Mucosa of descending colon (tissue), 3 donors: ENCODE results near the gene GFOD2. TPM values are rescaled to one million over a fixed set of nuclear protein-coding genes. Genes with fewer than 3 reads are reported as not detected.

Source experiments
- ATAC-seq: fragments of 200-7000 bp; cut with Tn5 transposase; one replicate; pipeline ENCODE4 v1.9.1; 2020; ENCODE audit warnings: mild to moderate bottlenecking, moderate library complexity
- DNase-seq, 3 donors: peaks; one replicate each; pipeline ENCODE4 v3.0.0-alpha.2; 2020
- H3K36me3 ChIP-seq: fragments of 200-600 bp; one replicate; pipeline ENCODE4 v1.8.0; 2021; ENCODE audit warnings: low read depth, mild to moderate bottlenecking
- H3K4me1 ChIP-seq: fragments of 200-600 bp; one replicate; pipeline ENCODE4 v1.8.0; 2021; ENCODE audit warnings: low read depth, mild to moderate bottlenecking
- H3K4me3 ChIP-seq: fragments of 200-600 bp; one replicate; pipeline ENCODE4 v1.8.0; 2021; ENCODE audit warnings: mild to moderate bottlenecking
- H3K9me3 ChIP-seq: fragments of 200-600 bp; one replicate; pipeline ENCODE4 v1.8.0; 2021; ENCODE audit warnings: mild to moderate bottlenecking
- CTCF ChIP-seq: fragments of 200-600 bp; IDR thresholded peaks from one replicate; pipeline ENCODE4 v1.8.0; 2022; ENCODE audit warnings: antibody characterized with exemption, mild to moderate bottlenecking
- intact Hi-C, 2 donors: fragments of 100-400 bp; cut with DNase I in 1 of 2; cut with micrococcal nuclease in 1 of 2; formaldehyde crosslinking; loops; one replicate each; pipeline versions ENCODE4 v1.11.0 to v1.11.1; 2022; cut with DNase I, micrococcal nuclease
- total RNA-seq, 3 donors: library from RNA; stranded (reverse); fragmentation: NEBNext Ultra II Directional in 2 of 3; extraction: Animal tissue kit (Norgen Biotek cat#: 25700) in 2 of 3; gene quantifications; one replicate each; pipeline versions ENCODE4 v1.2.1 to v1.2.4, GENCODE V29; 2021 to 2023
- donor health status: DM: no; HTN: no; CAD: no; lungs with moderate emphysema.
- donor health status: DM: no; HTN: no; CAD: no.
- donor health status: DM: no; HTN: yes; CAD: no.

GFOD2 gene
- total RNA-seq, 3 donors from 2014 or later, result 25.6 to 29.2 (median 27.9) TPM

- intact Hi-C loops, result loop anchor here in 1 of 2 donors (10.0 kb wide), 1 partner anchor 123 kb away; no protein-coding TSS in a partner anchor
- H3K36me3 ChIP-seq, result no peaks in the 10 kb centered on the region
- H3K4me1 ChIP-seq, result peaks cover 12% of the 10 kb centered on the region
- DNase-seq (peak; percentile 83 to 89 (median 86)), ATAC-seq (peak; percentile 84)
- peak; percentile 71 for TF ChIP-seq CTCF
- no peaks in the 10 kb centered on the region for H3K9me3 ChIP-seq
- no peak overlapping the region for H3K4me3 ChIP-seq
Observed at GRCh38 chr16:67667817-67668494, 51.2 kb downstream of the GFOD2 start.

GRCh38 chr16:67667453-67667816 is 51.7 kb downstream of the GFOD2 start:
- no peak for DNase-seq
- intact Hi-C loops, result loop anchor here in 1 of 2 donors (10.0 kb wide), 1 partner anchor 123 kb away; no protein-coding TSS in a partner anchor
- Histone ChIP-seq H3K9me3 (no peaks in the 10 kb centered on the region), H3K4me1 (peaks cover 10% of the 10 kb centered on the region), H3K36me3 (no peaks in the 10 kb centered on the region), H3K4me3 (no peak overlapping the region)
- no peak for TF ChIP-seq CTCF
- ATAC-seq, result no peak

- Histone ChIP-seq H3K9me3 (no peaks in the 10 kb centered on the region), H3K36me3 (no peaks in the 10 kb centered on the region), H3K4me1 (peaks cover 10% of the 10 kb centered on the region), H3K4me3 (peak within 1 kb of the TSS; percentile 49)
- intact Hi-C loops, result loop anchor here in 1 of 2 donors (10.0 kb wide), 1 partner anchor 122 kb away; no protein-coding TSS in a partner anchor
- TF ChIP-seq CTCF, result no peak
- DNase-seq (peak; percentile 84 to 93 (median 87)), ATAC-seq (peak; percentile 78)
Observed at GRCh38 chr16:67666559-67667452, 52.3 kb downstream of the GFOD2 start, which contains the start of the genes C16orf86 and ENKD1. Gene C16orf86, plus strand, starts transcription at chr16:67666814. Its CDS starts 157 bp downstream, at chr16:67666971. Gene ENKD1, minus strand, starts transcription at chr16:67666750. Its CDS starts 308 bp downstream, at chr16:67666442.

GRCh38 chr16:67666032-67666551 is 53.0 kb downstream of the GFOD2 start:
- TF ChIP-seq CTCF, result no peak
- intact Hi-C loops, result loop anchor here in 1 of 2 donors (10.0 kb wide), 1 partner anchor 121 kb away; no protein-coding TSS in a partner anchor
- DNase-seq (peak in 2 of 3 donors; percentile 41 to 69), ATAC-seq (peak; percentile 32)
- Histone ChIP-seq H3K36me3 (no peaks in the 10 kb centered on the region), H3K4me3 (peak overlapping the region; percentile 49), H3K9me3 (no peaks in the 10 kb centered on the region), H3K4me1 (peaks cover 14% of the 10 kb centered on the region)

- Histone ChIP-seq H3K4me3 (no peak overlapping the region), H3K4me1 (peaks cover 16% of the 10 kb centered on the region), H3K36me3 (no peaks in the 10 kb centered on the region), H3K9me3 (no peaks in the 10 kb centered on the region)
- intact Hi-C loops, result loop anchor here in 1 of 2 donors (10.0 kb wide), 1 partner anchor 121 kb away; no protein-coding TSS in a partner anchor
- ATAC-seq (no peak), DNase-seq (no peak)
- no peak for TF ChIP-seq CTCF
Observed at GRCh38 chr16:67665598-67665997, 53.5 kb downstream of the GFOD2 start.
